NCI-H774 (cell line): ENCODE data around the gene RASEF.

ENCODE experiments used
- DNase-seq: peaks from one replicate; lab custom pipeline; 2025; lab: John Stamatoyannopoulos, UW

RASEF gene

DNA sequence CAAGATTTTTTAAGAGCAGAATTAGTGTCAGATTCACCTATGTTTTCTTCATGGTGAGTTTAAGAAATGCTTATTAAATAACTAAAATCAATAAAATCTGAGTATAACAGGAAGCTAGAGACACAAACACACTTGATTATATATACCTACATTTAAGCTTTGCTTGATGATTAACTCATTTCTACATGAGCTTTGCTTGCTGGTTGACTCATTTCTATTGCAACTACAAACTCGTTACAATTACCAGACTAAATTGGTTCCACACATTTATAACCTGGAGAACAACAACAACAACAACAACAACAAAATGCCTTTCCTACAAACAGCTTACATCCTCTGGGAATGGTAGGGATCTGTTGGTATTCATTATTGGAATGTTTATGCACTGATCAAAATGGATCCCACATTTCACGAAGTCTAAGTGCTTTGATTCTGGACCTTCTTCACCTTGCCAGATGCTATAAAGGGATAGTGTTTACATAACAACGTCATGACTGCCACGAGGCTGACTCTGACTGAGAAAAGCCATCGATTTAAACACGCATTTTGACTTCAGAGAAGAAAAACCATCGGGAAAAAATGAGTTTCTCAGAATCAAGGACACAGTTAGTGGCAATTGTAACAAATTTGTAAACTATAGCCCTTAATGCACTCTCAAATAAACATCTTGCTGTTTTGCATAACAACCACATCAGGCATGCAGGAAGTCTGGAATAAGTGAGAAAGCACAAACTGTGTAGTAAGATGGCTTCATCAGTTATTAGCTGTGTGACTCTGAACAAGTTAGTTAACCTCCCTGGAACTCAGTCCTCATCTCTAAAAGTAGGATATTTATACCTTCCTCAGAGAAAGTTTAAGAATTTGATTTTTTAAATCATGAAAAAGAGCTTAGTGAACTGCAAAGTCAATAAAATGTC lies 49.8 kb downstream of the RASEF start:
- DNase-seq: no peak

DNA sequence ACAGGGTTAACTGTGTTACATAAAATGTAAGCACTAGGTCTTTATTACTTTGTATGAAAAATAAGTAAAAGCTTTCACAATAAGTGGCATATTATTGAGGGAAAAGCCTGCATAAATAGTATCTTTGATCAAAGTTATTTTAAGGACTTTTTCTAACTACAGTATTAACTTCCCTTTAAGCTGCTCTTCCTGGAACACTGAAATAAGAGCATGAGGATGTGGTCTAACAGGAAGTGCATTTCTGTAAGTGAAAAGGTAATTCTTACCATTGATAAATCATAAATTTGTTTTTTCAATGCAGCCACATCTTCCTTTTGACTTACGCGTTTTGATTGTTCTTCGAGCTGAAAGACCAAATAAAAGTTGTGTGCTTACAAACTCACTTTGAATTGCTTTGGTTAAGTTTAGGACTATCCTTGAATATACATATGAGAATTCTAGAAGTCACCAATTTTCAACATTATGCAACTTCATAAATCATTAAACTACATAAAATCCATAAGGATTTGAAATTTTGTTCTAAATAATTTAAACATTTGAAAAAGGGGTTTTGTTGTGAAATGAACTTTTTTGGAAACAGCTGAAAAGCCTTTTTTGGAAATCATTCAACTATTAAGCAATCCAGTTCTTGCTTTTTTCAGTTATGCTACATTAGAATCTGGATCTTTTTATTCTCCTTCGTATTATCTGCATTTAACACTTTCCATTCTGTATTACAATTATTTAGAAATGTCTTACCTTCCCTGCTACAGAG lies 50.6 kb downstream of the RASEF start:
- DNase-seq: no peak

DNA sequence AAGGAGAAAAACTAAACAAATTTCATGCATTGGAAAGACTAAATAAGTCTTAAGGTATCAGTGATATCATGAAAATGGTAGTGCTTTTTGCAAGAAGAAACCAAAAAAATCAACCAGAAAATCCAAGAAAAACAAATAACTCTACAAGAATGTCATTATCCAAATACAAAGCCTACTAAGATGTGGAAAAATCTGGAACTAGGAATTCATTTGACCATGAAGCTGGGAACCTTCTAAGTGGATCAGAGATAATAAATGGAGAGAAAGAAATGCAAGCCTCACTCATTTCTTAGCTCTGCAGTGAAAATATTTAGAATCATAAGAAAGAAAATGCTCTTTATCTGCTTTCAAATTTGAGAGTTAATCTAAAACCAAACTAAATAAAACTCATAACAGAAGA lies 51.3 kb downstream of the RASEF start:
- no peak for DNase-seq

DNA sequence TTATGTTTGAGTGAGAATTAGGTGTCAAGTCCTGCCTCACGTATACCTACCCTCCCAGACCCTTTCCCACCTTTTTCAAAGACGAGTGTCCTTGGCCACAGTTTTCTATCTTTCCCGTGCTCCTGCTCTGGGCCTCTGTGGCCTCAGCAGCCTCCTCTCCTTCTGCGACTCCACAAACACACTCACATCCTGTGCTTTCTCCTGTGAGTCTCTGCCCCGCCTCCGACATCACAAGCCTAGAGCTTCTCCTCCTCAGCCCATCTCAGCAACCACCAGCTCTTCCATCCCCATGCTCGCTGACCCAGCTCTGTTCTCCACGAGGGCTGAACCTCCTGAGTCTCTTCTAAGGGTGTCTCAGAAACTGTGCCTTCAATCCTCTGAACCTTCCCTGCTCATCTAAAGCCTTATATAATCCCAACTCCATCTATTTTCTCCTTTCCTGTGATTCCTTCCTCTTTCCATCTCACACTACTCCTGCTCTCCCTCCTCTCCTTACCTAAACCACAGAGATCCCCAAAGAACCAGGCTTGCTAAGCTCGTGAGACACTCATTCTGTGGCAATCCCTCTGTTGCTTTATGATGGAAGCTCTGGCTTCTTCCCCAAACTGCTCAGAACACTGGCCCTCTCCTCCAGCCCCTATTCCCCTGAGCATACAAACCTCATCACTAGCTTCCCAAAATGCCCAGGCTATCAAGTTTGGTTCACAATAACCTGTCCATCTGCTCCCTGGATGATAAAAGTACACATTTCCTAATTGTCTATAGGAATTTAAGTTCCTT lies 55.2 kb downstream of the RASEF start:
- DNase-seq: no peak

DNA sequence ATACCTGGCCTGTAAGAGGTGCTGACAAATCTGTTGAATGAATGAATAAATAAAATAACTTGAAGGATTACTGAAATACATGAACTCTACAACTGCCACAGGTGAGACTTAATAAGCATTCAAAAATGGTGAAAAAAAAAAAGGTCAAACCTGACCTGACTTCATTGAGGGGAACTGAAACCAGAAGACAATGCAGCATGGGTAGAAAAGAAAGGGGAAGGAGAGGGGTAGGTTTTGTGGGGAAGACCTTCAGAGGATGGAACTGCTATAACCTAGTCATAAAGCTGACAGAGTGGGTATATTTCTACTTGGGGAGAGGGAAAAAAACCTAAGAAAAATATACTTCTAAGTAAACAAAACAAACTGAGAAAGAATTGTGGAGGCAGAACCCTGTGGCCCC lies 56.6 kb downstream of the RASEF start:
- no peak for DNase-seq

DNA sequence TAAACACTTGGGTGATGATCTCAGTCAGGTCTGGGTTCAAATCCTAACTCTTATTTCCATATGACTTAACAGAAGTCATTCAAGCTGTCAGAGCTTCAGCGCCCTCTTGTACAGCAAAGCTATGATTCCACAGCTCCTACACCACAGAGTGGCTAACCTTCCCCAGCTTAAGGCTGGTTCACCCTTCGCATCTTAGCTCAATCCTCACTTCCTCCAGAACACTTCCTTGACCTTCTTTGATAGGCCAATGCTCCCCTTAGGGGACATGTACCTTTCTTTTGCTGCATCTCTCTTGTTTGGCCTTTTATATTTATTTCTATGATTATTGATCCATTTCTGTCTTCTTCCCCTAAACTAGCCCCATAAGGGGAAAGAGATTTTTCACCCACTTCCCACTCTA lies 57.0 kb downstream of the RASEF start:
- no peak for DNase-seq

DNA sequence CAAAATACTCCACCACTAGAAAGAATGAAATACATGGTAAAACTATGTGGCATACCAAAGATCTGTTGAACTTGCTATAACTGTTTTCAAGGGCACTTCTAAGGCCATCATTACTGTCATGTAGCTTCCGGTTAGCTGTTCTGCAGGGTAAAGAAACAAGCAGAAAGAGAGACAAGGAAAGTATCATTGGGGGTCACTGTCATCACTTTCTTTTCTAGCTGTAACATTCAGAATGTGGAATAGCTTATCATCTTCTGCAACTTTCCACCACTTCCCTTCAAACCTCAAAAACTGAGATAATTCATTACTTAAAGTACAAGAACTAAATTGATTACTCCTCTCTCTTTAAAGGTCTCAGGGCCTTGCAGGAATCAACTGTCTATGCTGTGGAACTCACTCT lies 57.6 kb downstream of the RASEF start:
- no peak for DNase-seq

DNA sequence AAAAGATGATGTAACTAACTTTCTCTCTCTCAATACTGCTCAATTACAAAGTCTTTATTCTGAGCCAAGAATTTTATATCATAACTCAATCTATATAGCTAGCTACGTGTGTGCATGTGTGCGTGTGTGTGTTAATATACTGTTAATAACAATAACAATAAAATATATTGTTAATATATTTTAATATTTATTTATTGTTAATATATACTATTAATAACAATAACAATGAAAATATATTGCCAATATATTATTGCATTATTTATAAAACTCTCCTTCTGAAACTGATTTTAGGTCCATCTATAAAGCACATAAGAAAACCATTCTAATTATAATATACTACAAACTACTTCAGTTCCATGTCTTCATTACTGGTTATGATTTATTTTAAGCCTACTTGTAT lies 60.6 kb downstream of the RASEF start:
- no peak for DNase-seq

DNA sequence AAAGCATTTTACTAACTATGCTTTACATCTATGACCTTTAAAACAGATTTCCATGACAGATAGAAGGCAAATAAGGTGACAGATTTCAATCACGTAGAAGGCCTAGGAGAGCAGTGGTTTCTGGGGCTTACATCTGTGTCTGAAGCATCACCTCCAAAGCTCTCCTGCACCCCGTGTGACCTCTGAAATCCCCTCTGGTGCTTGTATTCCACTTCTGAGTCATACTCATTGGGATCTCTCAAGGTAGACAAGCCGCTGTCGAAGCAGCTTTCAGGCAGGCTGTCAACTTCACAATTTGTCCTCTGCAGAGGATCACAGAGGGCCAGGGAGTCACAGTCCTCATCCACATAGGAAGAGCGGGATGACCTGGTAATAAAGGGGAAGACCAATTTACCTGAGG lies 62.2 kb downstream of the RASEF start:
- DNase-seq: no peak

DNA sequence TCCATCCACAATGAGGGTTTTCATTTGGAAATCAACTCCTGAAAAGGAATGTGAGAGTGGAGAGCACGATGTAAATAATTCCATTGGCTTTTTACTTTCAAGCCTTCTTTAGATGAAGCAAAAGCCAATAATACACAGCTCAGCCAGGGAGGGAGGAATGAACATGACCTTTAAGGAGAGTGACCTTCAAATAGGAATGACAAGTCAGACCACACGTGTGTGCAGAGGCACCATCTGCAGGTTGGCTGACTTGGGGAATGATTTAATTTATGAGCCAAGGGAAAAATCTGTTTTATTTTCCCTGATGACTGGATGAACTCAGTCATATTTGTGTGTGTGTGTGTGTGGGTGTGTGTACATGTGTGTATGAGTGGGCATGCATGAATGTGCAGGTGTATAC lies 64.5 kb downstream of the RASEF start:
- no peak for DNase-seq

DNA sequence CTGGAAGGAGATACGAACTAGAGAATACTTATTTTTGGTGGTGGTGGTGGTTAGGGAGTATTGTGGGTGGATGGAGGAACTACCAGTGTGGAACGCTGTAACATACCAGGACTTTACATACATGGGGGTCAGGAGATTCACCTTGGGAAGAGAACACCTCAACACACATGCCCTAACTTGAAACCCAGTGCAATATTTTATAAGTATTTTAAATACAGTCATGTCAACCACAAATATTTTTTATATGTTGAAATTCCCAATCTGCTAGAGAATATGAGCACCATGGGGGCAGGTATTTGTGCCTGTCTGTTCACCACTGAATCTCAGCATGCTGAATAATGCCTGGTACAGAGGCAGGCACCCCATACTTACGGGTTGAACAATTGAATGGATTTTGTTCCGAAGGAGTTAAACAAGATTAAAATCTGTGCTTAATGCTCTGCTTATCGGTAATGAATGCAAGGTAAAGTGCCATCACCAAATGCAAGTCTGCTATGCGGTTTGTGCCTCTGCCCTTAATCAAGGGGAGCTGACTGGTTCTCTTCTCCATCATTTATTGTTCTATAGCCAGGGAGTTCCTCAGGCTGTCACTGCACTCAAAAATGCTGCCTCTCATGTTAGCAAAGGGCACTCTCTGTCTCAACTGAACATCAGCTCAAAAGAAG lies 65.3 kb downstream of the RASEF start:
- DNase-seq: no peak

DNA sequence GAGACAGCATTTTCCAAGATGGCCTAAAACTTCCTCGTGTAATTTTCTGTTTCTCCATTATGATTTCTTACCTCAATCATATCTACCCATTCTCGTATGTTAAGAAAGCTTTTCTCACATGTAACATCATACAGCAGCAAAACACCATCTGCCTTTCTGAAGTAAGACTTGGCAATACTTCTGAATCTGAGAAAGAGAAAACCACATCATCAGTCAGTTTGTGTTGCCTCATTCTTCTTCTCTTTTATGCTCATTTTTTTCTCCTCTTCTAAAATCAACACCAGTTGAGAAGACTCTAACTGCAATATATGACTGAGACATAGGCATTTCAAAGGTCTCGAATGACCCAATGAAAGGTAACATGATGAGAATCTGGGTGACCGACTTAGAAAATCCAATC lies 66.0 kb downstream of the RASEF start:
- no peak for DNase-seq

DNA sequence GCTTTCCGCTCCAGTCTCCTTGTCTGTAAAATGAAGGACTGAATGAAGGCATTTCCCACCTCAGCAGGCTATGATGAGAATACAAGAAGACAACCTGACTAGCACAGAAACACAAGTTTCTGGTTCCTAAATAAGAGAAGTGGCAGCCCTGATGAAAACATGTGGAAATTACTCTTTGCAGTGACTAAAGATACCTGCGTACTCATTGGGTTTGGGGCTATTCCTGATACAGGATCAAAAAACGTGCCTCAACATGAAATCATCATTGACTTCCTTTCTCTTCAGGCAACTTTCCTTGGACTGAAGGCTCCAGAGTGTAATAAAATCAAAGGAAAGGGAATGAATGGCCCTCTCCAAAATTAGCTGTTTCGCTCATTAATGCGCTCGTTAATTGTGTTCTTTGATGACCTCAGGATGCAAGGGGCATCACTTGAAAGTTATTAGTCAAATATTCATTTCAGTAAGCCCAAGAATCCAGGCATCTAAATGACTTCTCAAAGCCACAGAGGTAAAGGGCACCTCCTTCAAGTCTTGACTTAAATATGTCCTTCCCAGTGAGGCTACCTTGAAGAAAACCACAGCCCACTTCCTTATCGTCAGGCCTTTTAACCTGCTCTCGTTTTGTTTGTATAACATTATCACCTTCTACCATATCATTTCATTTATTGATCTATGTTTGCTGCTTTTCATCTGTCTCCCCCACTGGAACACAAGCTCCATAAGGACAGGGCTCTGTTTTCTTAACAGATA lies 68.9 kb downstream of the RASEF start:
- no peak for DNase-seq

DNA sequence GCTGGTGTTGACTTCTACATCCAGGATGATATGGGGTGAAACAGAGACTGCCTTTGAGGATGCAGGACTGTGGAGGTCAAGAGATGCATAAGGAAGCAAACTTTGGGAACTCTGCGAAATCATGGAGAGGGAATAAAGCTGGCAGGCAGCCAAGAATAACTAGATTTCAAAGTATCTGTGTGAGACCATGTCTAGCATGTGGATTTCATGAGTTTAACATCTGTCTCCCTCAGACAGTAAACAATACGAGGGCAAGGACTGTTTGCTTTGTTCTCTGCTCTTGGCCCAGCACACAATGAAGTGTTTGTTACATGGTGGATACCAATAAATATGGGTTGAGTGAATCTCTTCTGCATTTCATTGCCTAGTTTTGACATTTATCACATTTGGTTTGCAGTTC lies 71.3 kb downstream of the RASEF start:
- DNase-seq: peak; percentile 11

DNA sequence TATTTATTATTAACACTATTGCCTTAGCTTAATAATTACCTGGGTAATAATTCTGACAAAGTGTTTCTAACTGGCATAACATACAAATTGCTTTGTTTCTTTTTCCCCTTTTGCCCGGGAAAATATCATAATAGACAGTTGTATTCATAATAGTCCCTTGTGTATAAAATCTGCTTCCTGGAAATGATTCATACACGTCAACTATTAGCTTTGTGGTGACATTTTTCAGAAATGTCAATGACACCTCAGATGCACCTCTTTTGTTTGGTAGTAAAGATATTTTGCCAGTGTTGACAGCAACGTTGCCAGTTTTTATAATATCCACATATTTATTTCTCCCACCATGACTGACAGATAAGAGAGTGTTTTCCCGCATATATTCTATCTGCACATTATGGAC lies 73.0 kb downstream of the RASEF start:
- DNase-seq: no peak

DNA sequence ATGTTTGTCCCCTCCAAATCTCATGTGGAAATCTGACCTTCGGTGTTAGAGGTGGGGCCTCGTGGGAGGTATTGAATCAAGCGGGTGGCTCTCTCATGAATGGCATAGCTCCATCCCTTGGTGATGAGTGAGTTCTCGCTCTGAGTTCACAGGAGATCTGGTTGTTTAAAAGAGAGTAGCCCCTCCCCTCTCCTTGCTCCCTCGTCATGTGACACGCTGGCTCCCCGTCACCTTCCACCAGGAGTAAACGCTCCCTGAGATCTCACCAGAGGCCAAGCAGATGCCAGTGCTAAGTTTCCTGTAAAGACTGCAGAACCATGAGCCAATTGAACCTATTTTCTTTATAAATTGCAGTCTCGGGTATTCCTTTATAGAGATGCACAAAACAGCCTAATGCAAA lies 74.5 kb downstream of the RASEF start:
- DNase-seq: no peak

DNA sequence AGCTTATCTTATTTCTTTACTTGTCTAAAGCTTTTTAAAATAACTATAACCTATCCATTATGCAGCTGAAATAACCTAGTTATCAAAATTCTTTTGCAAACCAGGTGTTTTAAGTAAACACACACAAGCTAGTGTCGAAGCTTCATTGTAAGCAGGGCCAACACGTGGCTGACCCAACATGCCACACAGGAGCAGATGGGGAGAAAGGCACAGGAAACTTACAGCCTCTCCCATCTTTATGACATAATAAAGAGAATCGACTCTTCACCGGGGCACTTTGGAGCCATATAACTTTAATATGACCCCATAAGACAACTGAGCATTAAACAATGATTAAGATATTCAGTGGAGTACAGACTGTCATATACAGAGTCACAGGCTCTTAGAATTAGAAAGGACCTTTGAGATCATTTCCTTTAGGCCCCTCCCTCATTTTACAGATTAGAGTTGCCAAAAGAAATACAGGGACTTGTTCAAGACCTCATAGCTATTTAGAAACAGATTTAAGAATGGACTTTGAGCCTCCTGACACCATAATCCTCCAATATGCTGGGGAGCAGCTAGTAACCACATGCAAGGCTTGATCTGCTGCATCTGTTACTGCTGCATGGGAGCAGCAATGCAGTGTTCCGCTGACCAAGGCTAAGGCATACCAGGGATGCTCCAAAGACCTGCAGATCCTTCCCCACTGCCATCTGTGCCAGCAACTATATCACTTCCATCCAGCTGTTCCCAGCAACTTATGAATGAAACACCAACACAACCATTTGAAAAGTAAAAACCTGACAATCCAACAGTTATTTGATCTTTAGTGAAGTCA lies 75.4 kb downstream of the RASEF start:
- no peak for DNase-seq

DNA sequence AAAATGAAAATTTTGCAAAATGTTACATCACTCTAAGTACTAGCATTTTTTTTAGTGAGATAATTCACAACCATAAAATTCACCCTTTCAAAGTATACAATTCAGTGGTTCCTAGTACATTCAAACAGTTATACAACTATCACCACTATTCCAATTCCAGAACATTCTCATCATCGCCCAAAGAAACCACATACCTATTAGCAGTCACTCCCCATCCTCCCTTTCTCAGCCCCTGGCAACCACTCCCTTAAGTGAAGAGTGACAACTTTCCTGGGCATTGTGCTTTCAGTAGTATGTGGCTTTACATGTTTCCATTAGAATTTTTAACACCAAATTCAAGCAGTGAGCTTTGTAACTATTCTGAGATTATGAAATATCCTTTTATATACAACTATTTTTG lies 81.4 kb downstream of the RASEF start:
- DNase-seq: no peak

DNA sequence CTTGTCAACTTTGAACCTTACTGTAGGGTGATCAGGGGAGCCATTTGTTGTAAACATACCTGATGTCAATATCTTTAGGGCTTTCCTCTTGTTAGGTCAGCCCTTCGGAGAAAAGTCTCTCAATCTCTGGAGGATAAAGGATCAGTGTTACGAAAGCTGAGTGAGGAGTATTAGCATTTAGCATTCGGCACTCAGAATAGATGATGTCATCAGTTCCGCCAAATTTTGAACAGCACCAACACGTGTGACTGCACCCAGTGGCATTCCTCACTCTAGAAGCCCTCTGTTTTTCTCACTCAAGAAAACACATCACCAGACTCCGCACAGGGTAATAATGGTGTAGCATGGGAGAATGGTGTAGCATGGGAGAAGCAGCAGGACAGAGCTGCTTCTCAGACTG lies 87.8 kb downstream of the RASEF start:
- no peak for DNase-seq

DNA sequence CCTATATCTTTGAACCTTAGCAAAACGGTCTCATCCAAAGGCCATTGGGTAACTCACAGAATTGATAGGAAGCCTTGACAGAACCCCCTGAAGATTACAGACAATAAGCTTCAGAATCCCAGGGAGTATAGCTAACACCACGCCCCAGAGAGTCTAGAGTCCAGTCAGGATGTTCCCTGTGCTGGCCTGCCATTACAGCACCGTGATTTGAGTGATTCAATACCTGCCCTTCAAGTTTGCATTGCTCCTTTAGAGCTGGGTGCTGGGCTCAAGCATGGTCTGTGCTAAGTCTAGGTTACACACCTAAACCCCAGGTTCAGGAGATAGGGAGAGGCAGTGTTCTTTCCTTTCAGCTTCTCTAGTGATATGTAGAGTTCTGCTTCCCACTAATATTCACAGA lies 90.5 kb downstream of the RASEF start:
- DNase-seq: no peak

DNA sequence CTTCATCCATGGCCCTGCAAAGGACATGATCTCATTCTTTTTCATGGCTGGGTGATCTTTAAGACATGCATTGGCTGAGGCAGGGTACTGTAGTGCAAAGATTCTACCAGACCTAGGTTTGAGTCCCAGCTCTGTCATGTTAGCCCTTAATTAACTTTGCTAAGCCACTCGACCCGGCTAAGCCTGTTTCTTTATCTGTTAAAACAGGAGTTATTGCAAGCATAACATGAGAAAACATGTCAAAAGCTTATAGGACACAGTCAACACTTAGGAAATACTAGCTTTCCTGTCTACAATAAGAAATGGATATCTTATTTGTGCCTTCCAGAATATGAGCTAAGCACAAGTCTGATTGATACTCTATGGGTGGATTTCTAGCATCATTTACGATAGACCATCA lies 92.6 kb downstream of the RASEF start:
- no peak for DNase-seq
